GM12892 (cell line): Measurements from ENCODE around the gene ACAA1.
A peak's percentile ranks its signal among the peaks of the same experiment; 100 is the strongest.

Source experiments
- DNase-seq: peaks from one replicate; pipeline ENCODE4 v3.0.0; 2011; ENCODE audit not compliant: insufficient read length
- FAIRE-seq: peaks from 2 replicates; lab custom pipeline; 2011; peaks lifted over from hg19 to GRCh38; lab: Jason Lieb, UNC
- POLR2A ChIP-seq: IDR thresholded peaks from 2 replicates; pipeline ENCODE4 v1.6.1; 2011; ENCODE audit warnings: low read depth, low read length, control low read depth
- POLR2AphosphoS5 ChIP-seq: IDR thresholded peaks from 2 replicates; pipeline ENCODE4 v1.6.1; 2011; ENCODE audit warnings: low read depth, low read length, control low read depth
- TAF1 ChIP-seq: IDR thresholded peaks from 2 replicates; pipeline ENCODE4 v1.6.1; 2011; ENCODE audit warnings: low read depth, mild to moderate bottlenecking, control low read depth, low read length, borderline replicate concordance

The ACAA1 gene

DNA sequence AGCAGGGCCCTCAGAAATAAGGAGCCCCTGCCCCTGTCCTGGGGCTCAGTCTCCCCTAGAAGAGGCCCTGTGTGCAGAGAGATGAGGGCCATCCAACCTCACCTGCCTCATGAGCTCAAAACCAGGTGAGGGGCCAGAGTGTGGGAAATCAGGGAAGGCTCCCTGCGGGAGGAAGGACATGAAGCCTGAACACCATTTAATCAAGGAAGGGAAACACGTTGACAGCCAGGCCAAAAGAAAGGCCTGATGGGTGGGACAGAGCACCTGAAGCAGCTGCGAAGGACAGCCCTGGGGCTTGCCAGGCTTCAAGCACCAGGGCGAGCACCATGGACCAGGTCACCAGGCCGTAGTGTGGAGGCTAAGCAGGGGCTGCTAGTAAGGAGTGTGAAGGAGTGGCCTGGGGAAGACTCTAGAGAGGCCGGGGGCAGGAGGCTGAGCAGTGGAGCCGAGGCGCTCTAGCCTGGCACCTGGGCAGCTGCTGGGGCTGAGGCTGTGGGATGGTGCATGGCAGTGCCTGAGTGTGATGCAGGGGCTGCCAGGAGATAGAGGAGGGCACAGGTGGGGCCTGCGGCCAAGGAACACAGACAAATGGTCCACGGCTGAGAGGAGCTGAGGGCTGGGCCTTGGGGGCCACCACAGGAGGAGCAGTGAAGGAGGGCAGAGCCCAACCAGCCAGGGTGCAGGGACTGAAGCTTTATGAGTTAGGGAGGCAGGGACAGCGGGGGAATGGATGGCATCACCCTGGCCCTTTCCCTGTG lies 16.1 kb downstream of the ACAA1 start:
- DNase-seq: no peak
- FAIRE-seq: no peak

GRCh38 chr3:38119821-38120692 lies 16.9 kb downstream of the ACAA1 start:
- FAIRE-seq (no peak), DNase-seq (no peak)
- TF ChIP-seq TAF1 (no peak), POLR2AphosphoS5 (no peak), POLR2A (no peak)

More for the DNA sequence above, 16.1 kb downstream of the ACAA1 start:
- no peak for TF ChIP-seq POLR2AphosphoS5
- TF ChIP-seq TAF1: no peak
- TF ChIP-seq POLR2A: no peak

- DNase-seq (no peak), FAIRE-seq (no peak)
- TF ChIP-seq POLR2AphosphoS5: no peak
- TF ChIP-seq POLR2A: no peak
- TF ChIP-seq TAF1: no peak
These were observed 17.7 kb downstream of the ACAA1 start for GRCh38 chr3:38119248-38119544.

GRCh38 chr3:38118421-38119247 lies 18.3 kb downstream of the ACAA1 start:
- TF ChIP-seq TAF1: no peak
- no peak for TF ChIP-seq POLR2AphosphoS5
- TF ChIP-seq POLR2A: no peak
- FAIRE-seq (no peak), DNase-seq (no peak)

GRCh38 chr3:38117748-38118420 lies 19.0 kb downstream of the ACAA1 start:
- FAIRE-seq (peak; percentile 79), DNase-seq (peak; percentile 76)
- no peak for TF ChIP-seq TAF1
- peak; percentile 45; the same call in 1 of the 2 replicates for TF ChIP-seq POLR2AphosphoS5

GRCh38 chr3:38117163-38117716 lies 19.7 kb downstream of the ACAA1 start:
- FAIRE-seq: no peak
- TF ChIP-seq POLR2A (peak; percentile 26; the same call in 1 of the 2 replicates), TAF1 (no peak)

GRCh38 chr3:38116471-38117162 lies 20.3 kb downstream of the ACAA1 start:
- FAIRE-seq: no peak
- no peak for TF ChIP-seq POLR2AphosphoS5
- TF ChIP-seq POLR2A: no peak
- no peak for TF ChIP-seq TAF1
- no peak for DNase-seq

More at GRCh38 chr3:38117163-38117716, 19.7 kb downstream of the ACAA1 start:
- no peak for DNase-seq

DNA sequence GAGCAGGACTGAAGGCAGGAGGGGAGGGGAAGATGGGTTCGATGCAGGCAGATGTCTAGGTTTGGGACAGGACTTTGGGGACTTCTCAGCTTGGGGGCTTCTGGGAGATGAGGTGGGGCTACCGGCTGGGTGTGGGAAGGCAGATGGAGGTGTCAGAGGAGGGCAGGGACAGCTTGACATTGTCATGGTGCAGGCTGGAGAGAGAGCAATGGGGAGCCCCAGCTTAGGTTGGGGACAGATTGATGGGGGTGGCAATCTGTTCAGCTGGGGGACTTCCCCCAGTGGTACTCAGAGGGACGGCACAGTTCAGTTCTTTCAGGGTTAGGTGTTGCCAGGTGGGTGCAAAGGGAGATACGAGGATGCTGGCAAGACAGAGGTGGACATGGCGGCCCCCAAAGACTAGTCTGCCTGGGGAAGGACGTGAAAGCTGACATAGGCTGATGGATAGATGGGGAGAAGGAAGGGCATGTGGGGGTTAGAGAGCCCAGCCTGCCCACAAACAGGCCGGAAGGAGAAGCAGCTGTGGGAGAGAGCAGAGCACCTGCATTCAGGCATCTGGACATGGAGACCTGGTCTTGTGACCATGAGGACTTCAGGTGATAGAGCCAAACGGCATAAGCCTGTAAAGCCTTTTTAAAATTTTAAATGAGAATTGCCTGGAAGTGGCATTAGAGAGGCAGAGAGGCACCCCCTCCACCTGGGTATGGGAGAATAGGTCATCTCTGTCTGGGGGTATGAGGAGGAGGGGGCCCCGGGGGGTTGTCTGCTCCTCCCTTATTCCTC lies 21.1 kb downstream of the ACAA1 start:
- DNase-seq (no peak), FAIRE-seq (no peak)
- TF ChIP-seq POLR2A: no peak
- no peak for TF ChIP-seq POLR2AphosphoS5
- TF ChIP-seq TAF1: no peak

GRCh38 chr3:38114875-38115644 lies 21.9 kb downstream of the ACAA1 start:
- TF ChIP-seq POLR2A: no peak
- no peak for TF ChIP-seq POLR2AphosphoS5
- TF ChIP-seq TAF1: no peak
- no peak for DNase-seq
- no peak for FAIRE-seq
